AG09309 (cell line): Measurements from ENCODE around the gene UNC13B.

Experiments used
- DNase-seq: peaks from one replicate; pipeline ENCODE4 v3.0.0-alpha.2; 2010; ENCODE audit warnings: low read depth
- H3K4me3 ChIP-seq: 2 replicates; pipeline ENCODE4 v1.5.1; 2011; ENCODE audit warnings: mild to moderate bottlenecking, low read depth, low read length, moderate library complexity; ENCODE audit not compliant: control insufficient read depth
- CTCF ChIP-seq: IDR thresholded peaks from 2 replicates; pipeline ENCODE4 v1.5.1; 2011; ENCODE audit warnings: mild to moderate bottlenecking, low read depth, low read length, inconsistent platforms; ENCODE audit not compliant: insufficient read depth, control insufficient read depth; ENCODE audit errors: missing control alignments

Gene UNC13B

DNA sequence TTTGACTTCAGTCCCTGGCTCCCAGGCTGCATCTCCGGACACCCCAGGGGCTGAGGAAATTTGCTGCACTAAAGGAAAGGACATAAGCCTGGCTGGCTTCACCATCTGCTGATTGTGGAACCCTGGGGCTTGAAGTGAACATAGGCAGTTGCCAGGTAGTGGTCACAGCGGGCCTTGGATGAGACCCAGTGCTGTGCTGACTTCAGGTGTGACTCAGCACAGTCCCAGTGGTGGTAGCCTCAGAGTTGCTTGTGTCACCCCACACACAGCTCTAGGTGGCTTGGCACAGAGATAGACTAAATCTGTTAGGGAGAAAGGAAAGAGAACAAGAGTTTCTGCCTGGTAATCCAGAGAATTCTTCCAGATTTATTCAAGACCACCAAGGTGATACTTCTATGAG lies 292.0 kb downstream of the UNC13B start:
- no peak for DNase-seq
- TF ChIP-seq CTCF, result no peak
- H3K4me3 ChIP-seq, result no peak overlapping the region
